ENCODE data around the gene STYXL1.

The STYXL1 gene

DNA sequence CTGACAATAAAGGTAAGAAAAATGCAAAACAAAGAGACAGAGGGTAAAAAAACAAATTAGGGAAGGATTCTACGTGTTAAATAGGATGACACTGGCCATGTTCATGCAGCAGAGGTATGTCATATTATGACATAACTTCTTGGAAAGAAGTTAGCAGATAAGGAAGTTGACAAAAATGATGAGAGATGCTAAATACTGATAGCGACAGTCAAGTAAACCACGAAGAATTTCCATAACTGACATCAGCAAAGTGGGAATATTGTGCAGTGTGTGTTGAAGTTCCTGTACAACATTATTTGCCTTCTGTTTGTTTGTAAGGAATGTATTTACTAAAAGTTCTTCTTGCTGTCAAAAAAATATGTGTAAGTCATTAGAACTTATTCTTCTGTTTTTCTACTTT, 29.6 kb upstream of the STYXL1 start:
- TF ChIP-seq FOXP2 (optimal IDR thresholded peaks at IDR 0.05; ENCODE audit: borderline replicate concordance, extremely low read depth, extremely low read length, insufficient read depth), result no peak
- TF ChIP-seq POLR2AphosphoS5 (IDR thresholded peaks at IDR 0.05; ENCODE audit: low read depth, low read length), result no peak
- no peak for TF ChIP-seq TAF1 (IDR thresholded peaks at IDR 0.05; ENCODE audit: borderline replicate concordance, insufficient read depth, low read length)
- TF ChIP-seq, protein P1, sequence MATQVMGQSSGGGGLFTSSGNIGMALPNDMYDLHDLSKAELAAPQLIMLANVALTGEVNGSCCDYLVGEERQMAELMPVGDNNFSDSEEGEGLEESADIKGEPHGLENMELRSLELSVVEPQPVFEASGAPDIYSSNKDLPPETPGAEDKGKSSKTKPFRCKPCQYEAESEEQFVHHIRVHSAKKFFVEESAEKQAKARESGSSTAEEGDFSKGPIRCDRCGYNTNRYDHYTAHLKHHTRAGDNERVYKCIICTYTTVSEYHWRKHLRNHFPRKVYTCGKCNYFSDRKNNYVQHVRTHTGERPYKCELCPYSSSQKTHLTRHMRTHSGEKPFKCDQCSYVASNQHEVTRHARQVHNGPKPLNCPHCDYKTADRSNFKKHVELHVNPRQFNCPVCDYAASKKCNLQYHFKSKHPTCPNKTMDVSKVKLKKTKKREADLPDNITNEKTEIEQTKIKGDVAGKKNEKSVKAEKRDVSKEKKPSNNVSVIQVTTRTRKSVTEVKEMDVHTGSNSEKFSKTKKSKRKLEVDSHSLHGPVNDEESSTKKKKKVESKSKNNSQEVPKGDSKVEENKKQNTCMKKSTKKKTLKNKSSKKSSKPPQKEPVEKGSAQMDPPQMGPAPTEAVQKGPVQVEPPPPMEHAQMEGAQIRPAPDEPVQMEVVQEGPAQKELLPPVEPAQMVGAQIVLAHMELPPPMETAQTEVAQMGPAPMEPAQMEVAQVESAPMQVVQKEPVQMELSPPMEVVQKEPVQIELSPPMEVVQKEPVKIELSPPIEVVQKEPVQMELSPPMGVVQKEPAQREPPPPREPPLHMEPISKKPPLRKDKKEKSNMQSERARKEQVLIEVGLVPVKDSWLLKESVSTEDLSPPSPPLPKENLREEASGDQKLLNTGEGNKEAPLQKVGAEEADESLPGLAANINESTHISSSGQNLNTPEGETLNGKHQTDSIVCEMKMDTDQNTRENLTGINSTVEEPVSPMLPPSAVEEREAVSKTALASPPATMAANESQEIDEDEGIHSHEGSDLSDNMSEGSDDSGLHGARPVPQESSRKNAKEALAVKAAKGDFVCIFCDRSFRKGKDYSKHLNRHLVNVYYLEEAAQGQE (IDR thresholded peaks at IDR 0.05; ENCODE audit: insufficient read depth in 1 of 2, low read depth in 2 of 2, low read length in 2 of 2), result no peak
- no peak for TF ChIP-seq SIN3A (IDR thresholded peaks at IDR 0.05; ENCODE audit: borderline replicate concordance, insufficient read depth, low read length)

DNA sequence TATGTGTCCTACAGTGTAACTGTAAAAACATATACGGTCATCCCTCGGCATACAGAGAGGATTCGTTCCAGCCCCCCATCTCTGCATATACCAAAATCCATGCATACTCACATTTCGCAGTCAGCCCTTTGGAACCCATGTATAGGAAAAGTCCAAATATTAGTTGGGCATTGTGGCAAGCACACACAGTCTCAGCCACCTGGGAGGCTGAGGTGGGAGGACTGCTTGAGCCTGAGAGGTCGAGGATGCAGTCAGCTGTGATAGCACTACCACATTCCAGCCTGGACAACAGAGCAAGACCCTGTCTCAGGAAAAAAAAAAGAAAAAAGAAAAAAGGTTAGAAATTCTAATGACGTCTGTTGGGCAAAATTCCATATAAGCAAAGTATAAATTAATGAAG, 29.2 kb upstream of the STYXL1 start:
- no peak for TF ChIP-seq TAF1 (IDR thresholded peaks at IDR 0.05; ENCODE audit: borderline replicate concordance, insufficient read depth, low read length)
- TF ChIP-seq SIN3A (IDR thresholded peaks at IDR 0.05; ENCODE audit: borderline replicate concordance, insufficient read depth, low read length), result no peak
- no peak for TF ChIP-seq FOXP2 (optimal IDR thresholded peaks at IDR 0.05; ENCODE audit: borderline replicate concordance, extremely low read depth, extremely low read length, insufficient read depth)
- TF ChIP-seq POLR2AphosphoS5 (IDR thresholded peaks at IDR 0.05; ENCODE audit: low read depth, low read length), result no peak
- TF ChIP-seq, protein P1 (IDR thresholded peaks at IDR 0.05; ENCODE audit: insufficient read depth in 1 of 2, low read depth in 2 of 2, low read length in 2 of 2), result no peak

DNA sequence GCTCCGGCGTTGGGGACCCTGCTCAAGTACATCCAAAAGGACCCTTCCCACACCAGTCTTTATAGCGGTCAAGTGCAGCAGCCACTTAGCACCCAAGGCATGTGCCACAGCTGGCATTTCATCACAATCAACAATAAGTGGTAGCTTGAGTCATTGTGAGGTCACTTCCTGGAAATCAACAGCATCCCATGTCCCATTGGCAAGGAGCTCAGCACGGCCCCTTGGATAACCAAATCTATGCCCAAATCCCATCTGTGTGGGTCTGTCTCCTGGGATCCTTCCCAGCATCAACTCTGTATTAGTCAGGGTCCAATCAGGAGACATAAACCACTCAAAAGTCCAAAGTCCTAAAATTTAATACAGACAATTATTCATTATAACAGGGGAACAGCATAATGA, 27.2 kb upstream of the STYXL1 start:
- TF ChIP-seq FOXP2 (optimal IDR thresholded peaks at IDR 0.05; ENCODE audit: borderline replicate concordance, extremely low read depth, extremely low read length, insufficient read depth) (no peak), SIN3A (IDR thresholded peaks at IDR 0.05; ENCODE audit: borderline replicate concordance, insufficient read depth, low read length) (no peak), TAF1 (IDR thresholded peaks at IDR 0.05; ENCODE audit: borderline replicate concordance, insufficient read depth, low read length) (no peak), POLR2AphosphoS5 (IDR thresholded peaks at IDR 0.05; ENCODE audit: low read depth, low read length) (no peak)
- TF ChIP-seq, protein P1 (IDR thresholded peaks at IDR 0.05; ENCODE audit: insufficient read depth in 1 of 2, low read depth in 2 of 2, low read length in 2 of 2), result no peak

DNA sequence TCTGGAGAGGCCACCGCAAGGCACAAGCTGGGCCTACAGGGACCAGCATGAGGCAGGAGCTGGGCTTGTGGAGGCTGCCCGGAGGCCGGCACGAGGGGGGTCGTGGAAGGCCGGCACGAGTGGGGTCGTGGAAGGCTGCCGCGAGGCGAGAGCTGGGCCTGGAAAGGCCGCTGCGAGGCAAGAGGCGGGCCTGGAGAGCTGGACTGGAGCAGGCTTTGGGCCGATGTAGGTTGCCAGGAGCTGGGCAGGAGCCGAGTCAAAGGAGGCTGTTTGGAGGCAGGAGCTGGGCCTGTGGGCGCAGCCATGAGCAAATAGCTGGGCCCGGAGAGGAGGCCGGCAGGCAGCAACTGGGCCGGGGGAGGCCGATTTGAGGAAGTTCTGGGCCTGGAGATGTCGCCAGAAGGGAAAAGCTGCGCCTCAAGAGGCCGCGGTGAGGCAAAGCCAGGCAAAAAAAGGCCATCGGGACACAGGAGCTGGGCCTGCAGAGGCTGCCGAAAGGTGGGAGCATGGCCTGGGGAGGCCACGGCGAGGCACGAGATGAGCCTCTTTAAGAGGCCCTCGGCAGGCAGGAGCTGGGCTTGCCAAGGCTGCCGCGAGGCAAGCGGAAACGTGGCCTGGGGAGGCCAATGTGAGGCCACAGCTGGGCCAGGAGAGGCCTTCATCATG, 26.6 kb upstream of the STYXL1 start:
- TF ChIP-seq TAF1 (IDR thresholded peaks at IDR 0.05; ENCODE audit: borderline replicate concordance, insufficient read depth, low read length) (no peak), SIN3A (IDR thresholded peaks at IDR 0.05; ENCODE audit: borderline replicate concordance, insufficient read depth, low read length) (no peak), FOXP2 (optimal IDR thresholded peaks at IDR 0.05; ENCODE audit: borderline replicate concordance, extremely low read depth, extremely low read length, insufficient read depth) (no peak), POLR2AphosphoS5 (IDR thresholded peaks at IDR 0.05; ENCODE audit: low read depth, low read length) (no peak)
- TF ChIP-seq, protein P1 (IDR thresholded peaks at IDR 0.05; ENCODE audit: insufficient read depth in 1 of 2, low read depth in 2 of 2, low read length in 2 of 2), result no peak
